Measurements from ENCODE around the gene COL6A2.

DNA sequence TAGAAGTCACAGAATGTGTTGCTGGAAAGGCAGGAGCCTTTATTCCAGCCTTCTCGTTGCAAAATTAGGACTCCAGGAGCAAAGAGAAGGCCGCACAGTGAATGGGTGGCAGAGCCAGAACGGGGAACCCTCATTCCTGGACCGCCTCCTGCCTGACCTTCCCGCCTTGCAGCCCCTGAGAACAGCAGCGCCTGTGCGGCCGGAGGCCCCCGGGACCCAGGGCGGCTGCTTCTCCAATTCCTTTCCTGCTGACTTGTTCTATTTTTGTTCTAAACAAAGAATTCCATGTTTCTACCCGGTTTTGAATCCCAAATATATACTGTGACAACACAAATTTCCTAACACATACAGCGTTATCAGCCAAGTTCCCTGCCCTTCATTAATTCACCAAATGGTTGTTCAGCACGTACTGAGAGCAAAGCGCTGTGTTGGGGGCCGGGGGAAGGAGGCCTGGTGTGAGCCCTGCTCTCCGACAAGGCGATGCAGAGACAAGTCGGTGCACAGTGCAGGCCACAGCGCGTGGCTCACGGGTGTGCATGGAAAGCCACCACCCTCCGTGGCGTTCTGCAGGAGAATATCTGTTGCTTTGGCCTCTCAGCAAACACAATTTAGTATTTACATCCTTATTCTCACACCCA lies 31.9 kb upstream of the COL6A2 start:
- TF ChIP-seq POLR2A (IDR thresholded peaks at IDR 0.05; ENCODE audit: insufficient read depth in 1 of 2, low read depth in 2 of 2, low read length in 2 of 2) (no peak), TBP (CRISPR knock-in tag; IDR thresholded peaks at IDR 0.05) (no peak), ATF2 (CRISPR knock-in tag; IDR thresholded peaks at IDR 0.05) (no peak), ZNF629 (CRISPR knock-in tag; conservative IDR thresholded peaks at IDR 0.05) (no peak)
- TF ChIP-seq, protein P1, sequence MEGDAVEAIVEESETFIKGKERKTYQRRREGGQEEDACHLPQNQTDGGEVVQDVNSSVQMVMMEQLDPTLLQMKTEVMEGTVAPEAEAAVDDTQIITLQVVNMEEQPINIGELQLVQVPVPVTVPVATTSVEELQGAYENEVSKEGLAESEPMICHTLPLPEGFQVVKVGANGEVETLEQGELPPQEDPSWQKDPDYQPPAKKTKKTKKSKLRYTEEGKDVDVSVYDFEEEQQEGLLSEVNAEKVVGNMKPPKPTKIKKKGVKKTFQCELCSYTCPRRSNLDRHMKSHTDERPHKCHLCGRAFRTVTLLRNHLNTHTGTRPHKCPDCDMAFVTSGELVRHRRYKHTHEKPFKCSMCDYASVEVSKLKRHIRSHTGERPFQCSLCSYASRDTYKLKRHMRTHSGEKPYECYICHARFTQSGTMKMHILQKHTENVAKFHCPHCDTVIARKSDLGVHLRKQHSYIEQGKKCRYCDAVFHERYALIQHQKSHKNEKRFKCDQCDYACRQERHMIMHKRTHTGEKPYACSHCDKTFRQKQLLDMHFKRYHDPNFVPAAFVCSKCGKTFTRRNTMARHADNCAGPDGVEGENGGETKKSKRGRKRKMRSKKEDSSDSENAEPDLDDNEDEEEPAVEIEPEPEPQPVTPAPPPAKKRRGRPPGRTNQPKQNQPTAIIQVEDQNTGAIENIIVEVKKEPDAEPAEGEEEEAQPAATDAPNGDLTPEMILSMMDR (CRISPR knock-in tag; IDR thresholded peaks at IDR 0.05): no peak
